ENCODE measurements around the gene CA10.

GRCh38 chr17:52124561-52124960 lies 34.0 kb downstream of the CA10 start:
- TF ChIP-seq CTCF (IDR thresholded peaks at IDR 0.05; ENCODE audit: low read depth, low read length, poor library complexity, severe bottlenecking) (no peak), EZH2phosphoT487 (IDR thresholded peaks at IDR 0.05; ENCODE audit: borderline replicate concordance, low read length) (no peak)

Measured in DOHH2 (cell line).